Measurements from ENCODE around the gene CTDP1.

Gene CTDP1

DNA sequence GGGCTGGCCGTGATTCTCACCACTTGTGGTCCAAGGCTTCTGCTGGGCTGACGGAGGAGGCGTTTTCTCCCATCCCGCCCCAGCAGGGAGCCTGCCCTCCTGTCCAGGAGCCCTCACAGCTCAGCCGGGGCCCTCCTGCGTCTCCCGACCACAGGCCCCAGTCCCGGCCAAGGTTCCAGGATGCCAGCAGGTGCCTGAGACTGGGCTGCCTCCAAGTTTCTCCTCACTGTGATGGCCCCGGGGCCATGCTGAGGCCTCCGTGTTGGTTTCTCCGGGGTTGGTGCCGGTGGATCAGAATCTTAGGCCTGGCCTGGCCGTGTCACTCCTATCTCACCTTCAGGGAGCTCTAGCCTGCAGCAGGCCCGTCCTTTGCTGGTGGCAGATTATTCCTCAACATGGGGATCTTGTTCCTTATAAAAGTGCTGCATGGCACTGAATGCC lies 124.0 kb downstream of the CTDP1 start:
- CTCF ChIA-PET = no interaction called here
- TF ChIP-seq, protein P1, sequence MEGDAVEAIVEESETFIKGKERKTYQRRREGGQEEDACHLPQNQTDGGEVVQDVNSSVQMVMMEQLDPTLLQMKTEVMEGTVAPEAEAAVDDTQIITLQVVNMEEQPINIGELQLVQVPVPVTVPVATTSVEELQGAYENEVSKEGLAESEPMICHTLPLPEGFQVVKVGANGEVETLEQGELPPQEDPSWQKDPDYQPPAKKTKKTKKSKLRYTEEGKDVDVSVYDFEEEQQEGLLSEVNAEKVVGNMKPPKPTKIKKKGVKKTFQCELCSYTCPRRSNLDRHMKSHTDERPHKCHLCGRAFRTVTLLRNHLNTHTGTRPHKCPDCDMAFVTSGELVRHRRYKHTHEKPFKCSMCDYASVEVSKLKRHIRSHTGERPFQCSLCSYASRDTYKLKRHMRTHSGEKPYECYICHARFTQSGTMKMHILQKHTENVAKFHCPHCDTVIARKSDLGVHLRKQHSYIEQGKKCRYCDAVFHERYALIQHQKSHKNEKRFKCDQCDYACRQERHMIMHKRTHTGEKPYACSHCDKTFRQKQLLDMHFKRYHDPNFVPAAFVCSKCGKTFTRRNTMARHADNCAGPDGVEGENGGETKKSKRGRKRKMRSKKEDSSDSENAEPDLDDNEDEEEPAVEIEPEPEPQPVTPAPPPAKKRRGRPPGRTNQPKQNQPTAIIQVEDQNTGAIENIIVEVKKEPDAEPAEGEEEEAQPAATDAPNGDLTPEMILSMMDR (conservative IDR thresholded peaks at IDR 0.05; ENCODE audit: low read depth) = no peak
- POLR2A ChIA-PET (ENCODE audit: low non-redundant PET) = no interaction called here
- H3K27ac ChIP-seq = no peak overlapping the region
- DNase-seq (ENCODE audit: low spot score) = no peak

Measured in RWPE1 (cell line).